AG20443 (cell line): ENCODE measurements around the gene TMC2.
A peak's percentile ranks its signal among the peaks of the same experiment; 100 is the strongest.

Experiments
- DNase-seq: peaks from one replicate; pipeline ENCODE4 v3.0.0; 2012; ENCODE audit warnings: low spot score, mixed read lengths

The TMC2 gene

GRCh38 chr20:2625062-2625461, 88.7 kb downstream of the TMC2 start:
- DNase-seq: no peak

GRCh38 chr20:2626853-2627541, 90.6 kb downstream of the TMC2 start:
- no peak for DNase-seq

GRCh38 chr20:2631228-2631627, 94.9 kb downstream of the TMC2 start:
- no peak for DNase-seq

GRCh38 chr20:2633381-2633780, 97.0 kb downstream of the TMC2 start:
- no peak for DNase-seq

- no peak for DNase-seq
These were observed 100.9 kb downstream of the TMC2 start for GRCh38 chr20:2637246-2637645.

GRCh38 chr20:2640260-2640659, 103.9 kb downstream of the TMC2 start:
- no peak for DNase-seq

- no peak for DNase-seq
These were observed 104.5 kb downstream of the TMC2 start for GRCh38 chr20:2640899-2641298.

- DNase-seq: no peak
These were observed 107.3 kb downstream of the TMC2 start for GRCh38 chr20:2643708-2644107.

GRCh38 chr20:2651772-2652723, 115.7 kb downstream of the TMC2 start, which contains the start of gene NOP56:
Gene NOP56, plus strand, starts transcription at chr20:2652632. Its CDS starts 29 bp downstream, at chr20:2652661.
- peak; percentile 99 for DNase-seq

- DNase-seq: peak; percentile 59
These were observed 116.6 kb downstream of the TMC2 start for GRCh38 chr20:2652724-2653555.

- DNase-seq: no peak
These were observed 117.4 kb downstream of the TMC2 start for GRCh38 chr20:2653556-2654383.

- DNase-seq: no peak
These were observed 118.0 kb downstream of the TMC2 start for GRCh38 chr20:2654384-2654822.

- no peak for DNase-seq
These were observed 118.5 kb downstream of the TMC2 start for GRCh38 chr20:2654831-2655230.

- no peak for DNase-seq
These were observed 119.2 kb downstream of the TMC2 start for GRCh38 chr20:2655331-2656116.

GRCh38 chr20:2656471-2657117, 120.2 kb downstream of the TMC2 start:
- no peak for DNase-seq

GRCh38 chr20:2657241-2657640, 120.9 kb downstream of the TMC2 start:
- no peak for DNase-seq

GRCh38 chr20:2657674-2658073, 121.3 kb downstream of the TMC2 start:
- DNase-seq: no peak

- no peak for DNase-seq
These were observed 122.3 kb downstream of the TMC2 start for GRCh38 chr20:2658414-2659354.

- DNase-seq: no peak
These were observed 123.2 kb downstream of the TMC2 start for GRCh38 chr20:2659547-2659946.
